ENCODE measurements around the gene PEBP1.
"Not testable (repeated sequence)": the region's sequence is repeated elsewhere in the genome, so short reads cannot be mapped to it uniquely, and the experiment has no call there.

PEBP1 gene

DNA sequence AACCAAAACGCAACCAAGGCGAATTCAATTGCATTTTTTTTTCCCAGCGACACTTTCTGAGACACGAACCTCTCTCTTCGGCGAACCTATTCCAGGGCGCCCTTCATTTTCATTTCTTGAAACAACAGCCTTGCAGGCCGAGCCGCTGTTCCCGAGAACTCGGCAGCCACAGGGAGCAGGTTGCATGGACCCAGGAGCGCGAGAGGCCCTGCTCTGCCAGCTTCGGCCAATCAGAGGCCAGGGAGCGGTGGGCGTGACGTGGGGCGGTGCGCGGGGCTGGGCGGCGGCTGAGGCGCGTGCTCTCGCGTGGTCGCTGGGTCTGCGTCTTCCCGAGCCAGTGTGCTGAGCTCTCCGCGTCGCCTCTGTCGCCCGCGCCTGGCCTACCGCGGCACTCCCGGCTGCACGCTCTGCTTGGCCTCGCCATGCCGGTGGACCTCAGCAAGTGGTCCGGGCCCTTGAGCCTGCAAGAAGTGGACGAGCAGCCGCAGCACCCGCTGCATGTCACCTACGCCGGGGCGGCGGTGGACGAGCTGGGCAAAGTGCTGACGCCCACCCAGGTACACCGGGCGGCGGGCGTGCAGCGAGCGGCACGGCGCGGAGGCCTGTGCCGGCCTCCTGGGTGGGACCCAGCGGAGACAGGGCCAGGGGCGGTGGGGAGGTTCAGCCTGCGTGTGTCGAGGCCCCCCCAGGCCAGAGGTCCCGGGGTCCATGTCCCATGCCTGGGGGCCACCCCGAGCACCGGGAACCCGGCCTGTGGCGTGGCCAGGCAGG lies at the start of gene PEBP1:
PEBP1 (plus strand) TSS at position 337 of the 771 bp plus-strand sequence; CDS start at position 423, 86 bp downstream.
- DNase-seq, result peak; percentile 86

- DNase-seq, result no peak
Observed at GRCh38 chr12:118089782-118090181, 46.1 kb upstream of the PEBP1 start.

DNA sequence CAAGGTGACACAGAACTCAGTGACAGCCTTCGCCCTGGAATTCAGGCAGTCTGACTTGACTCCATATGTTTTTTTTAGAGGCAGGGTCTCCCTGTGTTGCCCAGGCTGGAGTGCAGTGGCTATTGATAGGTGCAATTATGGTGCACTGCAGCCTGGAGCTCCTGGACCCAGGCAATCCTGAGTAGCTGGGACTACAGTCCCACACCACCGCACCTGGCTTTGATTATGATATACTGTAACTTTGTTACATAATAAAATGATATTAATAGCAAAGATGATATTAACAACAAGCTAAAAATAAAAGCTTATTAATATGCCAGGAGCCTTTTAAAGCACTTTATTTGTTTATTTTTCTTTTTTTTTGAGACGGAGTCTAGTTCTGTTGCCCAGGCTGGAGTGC lies 41.9 kb upstream of the PEBP1 start:
- DNase-seq, result no peak

DNA sequence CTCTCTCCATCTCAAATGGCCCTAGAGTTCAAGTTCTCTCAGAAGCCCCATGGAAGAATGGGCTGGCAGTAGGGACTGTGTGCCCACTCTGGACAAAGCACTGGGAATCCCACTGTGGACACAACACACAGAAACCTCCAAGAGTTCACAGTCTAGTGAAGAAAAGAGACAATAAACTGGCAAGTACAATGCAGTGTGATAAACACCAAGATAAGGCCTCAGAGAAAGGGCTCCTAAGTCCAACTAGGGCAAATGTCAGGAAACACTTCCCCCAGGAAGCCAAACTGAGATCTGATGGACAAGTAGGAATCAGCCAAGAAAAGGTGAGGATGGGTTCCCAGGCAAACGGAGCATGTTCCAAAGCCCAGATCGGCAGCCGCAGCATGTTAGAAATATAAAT lies 37.5 kb upstream of the PEBP1 start:
- DNase-seq, result no peak

DNA sequence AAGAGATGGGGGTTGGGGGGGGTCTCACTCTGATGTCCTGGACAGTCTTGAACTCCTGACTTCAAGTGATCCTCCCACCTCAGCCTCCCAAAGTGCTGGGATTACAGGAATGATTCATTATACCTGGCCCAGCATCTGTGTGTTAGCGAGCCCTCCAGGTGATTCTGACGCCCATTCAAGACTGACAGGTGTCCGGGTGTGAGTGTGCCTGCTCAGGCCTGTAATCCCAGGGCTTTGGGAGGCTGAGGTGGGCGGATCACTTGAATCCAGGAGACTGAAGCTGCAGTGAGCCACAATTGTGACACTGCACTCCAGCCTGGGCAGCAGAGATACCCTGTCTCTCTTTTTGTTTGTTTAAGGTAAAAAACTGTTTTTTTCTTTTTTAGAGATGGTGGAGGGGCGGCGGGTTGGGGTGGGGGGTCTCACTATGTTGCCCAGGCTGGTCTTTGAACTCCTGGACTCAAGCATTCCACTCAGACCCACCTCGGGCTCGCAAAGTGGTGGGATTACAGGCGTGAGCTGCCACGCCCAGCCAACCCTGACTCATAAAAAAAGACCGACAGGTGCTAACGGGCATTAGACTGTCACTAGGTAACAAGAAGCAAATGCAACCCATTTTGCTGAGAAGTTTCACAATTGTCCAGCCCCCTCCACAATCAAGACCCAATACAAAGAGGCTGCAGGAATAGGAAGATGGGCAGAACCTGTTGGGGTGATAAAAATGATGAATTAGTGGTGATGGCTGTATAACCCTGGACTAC lies 36.8 kb upstream of the PEBP1 start:
- DNase-seq, result no peak

DNA sequence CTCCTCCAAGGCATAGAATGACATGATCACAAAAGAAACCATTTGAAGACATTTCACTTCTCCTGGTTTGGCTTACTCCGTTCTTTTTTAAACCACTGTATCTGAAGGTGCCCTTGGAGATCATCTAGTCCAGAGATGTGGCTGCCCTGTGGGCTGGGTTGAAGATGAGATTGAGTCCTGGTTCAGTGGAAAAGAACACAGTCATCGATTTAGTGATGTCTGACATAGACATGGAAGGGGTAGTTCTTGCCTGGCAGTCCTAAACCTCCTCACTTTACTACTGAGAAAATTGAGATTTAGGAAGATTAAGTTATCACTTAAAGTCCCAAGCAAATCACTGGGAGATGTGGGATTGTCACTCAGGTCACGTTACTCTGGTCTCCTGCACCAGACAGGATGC lies 34.9 kb upstream of the PEBP1 start:
- DNase-seq, result no peak

DNA sequence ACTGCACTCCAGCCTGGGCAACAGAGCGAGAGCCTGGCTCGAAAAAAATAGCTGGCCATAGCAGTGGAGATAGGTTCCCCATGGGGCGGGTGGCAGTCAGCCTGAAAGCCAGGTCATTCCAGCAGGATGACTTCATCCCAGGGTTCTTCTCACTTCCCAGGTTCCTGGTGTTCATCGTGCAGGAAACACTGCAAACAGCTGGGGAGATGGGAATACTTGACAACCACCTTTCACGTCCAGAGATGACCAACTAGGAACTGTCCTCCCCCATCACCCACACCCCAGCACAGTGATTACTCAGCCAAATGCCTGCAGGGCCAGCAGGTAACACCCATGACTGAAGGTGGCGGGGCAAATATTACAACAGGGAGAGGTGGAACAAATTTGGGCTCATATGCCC lies 33.9 kb upstream of the PEBP1 start:
- DNase-seq, result no peak

- no peak for DNase-seq
Observed at GRCh38 chr12:118102609-118103008, 33.3 kb upstream of the PEBP1 start.

DNA sequence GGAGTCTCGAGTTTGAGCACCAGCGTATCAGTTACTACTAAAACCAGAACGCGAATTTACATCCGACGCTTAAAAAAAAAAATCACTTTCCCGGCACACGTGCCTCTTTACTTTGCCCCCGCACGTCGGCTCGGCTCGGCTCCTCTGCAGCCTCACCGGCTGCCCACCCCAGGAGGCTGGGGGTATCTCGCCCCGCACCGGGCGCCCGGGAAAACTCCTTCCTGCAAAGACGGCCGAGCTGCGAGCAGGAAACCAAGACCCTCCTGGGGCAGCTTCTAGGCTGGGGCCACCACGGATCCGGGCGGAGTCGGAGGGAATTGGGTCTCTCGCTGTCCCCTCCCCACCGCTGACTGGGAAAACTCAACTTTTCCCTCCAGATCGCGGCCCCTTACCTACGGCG lies 32.7 kb upstream of the PEBP1 start:
- no peak for DNase-seq

GRCh38 chr12:118103601-118104382 lies 32.1 kb upstream of the PEBP1 start, which contains the start of gene VSIG10:
Gene VSIG10 (minus strand): TSS chr12:118104011. CDS start chr12:118103671, 340 bp downstream.
- peak; percentile 2 for DNase-seq

DNA sequence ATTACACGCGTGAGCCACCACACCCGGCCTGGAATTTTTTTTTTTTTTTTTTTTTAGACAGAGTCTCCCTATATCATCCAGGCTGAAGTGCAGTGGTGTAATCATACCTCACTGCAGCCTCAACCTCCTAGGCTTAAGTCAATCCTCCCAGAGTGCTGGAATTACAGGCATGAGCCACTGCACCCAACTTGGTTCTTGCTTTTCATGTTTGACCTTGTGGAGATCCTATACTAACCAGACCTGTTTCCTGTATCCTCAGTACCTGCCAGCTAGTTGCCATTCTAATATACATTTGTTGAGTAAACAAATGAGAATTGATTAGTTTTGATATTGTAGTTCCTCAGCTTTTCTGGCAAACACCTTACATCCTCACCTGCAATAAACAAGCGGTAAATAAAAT lies 28.9 kb upstream of the PEBP1 start:
- DNase-seq, result no peak

DNA sequence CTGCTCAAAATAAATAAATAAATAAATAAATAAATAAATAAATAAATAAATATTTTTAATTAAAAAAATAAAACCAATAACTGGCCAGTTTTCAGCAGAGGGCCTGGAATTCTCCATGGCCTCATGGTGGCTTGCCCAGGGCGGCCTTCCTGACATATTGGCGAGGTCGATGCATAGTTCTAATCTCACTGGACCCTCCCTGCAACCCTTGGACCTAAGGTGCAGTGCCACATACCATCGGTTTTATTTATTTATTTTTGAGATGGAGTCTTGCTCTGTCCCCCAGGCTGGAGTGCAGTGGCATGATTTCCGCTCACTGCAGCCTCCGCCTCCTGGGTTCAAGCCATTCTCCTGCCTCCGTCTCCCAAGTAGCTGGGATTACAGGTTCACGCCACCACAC lies 28.2 kb upstream of the PEBP1 start:
- DNase-seq, result no peak

- DNase-seq, result no peak
Observed at GRCh38 chr12:118109088-118109487, 26.8 kb upstream of the PEBP1 start.

- DNase-seq, result no peak
Observed at GRCh38 chr12:118119449-118119879, 16.5 kb upstream of the PEBP1 start.

DNA sequence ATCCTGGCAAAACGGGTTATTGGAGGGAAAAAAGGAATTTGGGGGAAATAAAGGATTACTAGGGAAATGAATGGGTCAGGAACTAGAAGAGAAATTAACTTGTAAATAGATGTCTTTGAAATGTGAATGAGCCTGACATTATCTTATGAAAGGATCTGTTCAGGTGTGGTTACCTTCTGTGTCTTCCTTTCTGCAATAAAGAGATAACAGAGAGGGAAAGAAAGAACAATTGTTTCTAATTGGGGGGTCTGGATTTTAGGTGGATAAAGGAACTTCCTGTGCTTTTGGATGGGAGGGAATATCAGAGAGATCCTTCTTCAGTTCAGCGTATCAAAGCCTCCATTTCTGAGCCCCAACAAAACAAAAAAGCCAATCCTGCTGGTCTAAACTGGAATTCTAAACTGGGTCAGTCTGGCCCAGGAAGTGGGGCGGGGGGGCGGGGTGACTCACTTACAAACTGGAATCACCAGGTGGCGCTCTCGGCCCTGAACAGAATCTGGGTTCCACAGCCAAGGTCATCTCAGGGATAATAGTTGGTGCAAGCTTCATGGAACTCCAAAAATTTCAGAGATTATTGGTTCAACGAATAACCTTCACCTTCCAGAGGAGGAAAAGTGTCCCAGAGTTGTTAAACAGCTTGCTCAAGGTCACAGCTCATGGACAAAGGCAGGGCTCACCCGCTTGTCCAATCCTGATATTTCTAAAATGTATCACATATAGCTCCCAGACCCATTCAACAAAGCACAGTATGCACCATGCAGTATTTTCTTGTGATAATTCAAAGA lies 15.2 kb upstream of the PEBP1 start:
- DNase-seq, result peak; percentile 50

DNA sequence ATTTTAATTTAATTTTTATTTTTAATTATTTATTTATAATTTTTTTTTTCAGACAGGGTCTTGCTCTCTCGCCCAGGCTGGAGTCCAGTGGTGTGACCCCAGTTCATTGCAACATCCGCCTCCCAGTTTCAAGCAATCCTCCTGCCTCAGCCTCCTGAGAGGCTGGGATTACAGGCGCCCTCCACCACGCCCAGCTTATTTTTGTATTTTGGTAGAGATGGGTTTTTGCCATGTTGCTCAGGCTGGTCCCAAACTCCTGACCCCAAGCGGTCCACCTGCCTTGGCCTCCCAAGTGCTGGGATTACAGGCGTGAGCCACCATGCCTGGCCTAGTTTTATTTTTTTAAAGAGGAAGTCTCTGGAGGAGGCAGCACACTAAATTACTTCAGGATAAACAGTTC lies 13.7 kb upstream of the PEBP1 start:
- no peak for DNase-seq

DNA sequence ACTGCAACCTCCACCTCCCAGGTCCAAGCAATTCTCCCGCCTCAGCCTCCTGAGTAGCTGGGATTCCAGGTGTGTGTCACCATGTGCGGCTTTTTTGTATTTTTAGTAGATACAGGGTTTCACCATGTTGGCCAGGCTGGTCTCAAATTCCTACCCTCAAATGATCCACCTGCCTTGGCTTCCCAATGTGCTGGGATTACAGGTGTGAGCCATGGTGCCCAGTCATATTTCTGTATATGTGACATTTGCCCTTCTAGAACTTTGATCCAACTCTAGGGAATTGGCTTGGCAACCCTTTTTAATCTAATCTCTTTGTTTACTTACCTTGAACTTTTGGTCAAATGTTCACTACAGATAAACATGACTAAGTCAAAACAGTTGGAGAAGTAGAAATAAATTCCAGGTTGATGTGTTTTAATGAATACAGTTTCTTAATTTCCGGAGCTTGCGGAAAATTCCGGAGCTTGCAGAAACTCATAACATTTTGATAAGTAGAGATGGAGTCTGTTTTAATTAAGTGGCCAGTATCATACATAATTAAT lies 11.5 kb upstream of the PEBP1 start:
- DNase-seq, result no peak

DNA sequence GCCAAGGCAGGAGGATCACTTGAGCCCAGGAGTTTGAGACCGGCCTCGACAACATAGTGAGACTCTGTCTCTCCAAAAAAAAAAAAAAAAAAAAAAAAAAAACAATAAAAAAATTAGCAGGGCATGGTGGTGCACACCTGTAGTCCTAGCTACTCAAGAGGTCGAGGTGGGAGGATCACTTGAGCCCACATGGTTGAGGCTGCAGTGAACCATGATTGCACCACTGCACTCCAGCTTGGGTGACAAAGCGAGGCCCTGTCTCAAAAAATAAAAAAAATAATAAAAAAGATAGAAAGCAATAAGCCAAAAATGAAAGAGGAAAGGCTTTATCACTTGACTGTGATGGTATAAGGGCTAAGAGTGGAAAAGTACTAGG lies 10.2 kb upstream of the PEBP1 start:
- no peak for DNase-seq

GRCh38 chr12:118126119-118126757 lies 9.7 kb upstream of the PEBP1 start:
- no peak for DNase-seq

DNA sequence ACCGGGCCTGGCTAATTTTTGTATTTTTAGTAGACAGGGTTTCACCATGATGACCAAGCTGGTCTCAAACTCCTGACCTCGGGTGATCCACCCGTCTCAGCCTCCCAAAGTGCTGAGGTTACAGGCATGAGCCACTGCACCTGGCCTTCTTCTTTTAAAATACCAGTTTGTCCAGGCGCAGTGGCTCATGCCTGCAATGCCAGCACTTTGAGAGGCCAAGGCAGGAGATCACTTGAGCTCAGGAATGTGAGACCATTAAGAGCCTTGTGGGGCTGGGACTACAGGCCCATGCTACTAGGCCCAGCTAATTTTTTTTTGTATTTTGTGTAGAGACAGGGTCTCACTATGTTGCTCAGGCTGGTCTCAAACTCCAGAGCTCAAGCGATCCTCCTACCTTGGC lies 8.1 kb upstream of the PEBP1 start:
- no peak for DNase-seq

DNA sequence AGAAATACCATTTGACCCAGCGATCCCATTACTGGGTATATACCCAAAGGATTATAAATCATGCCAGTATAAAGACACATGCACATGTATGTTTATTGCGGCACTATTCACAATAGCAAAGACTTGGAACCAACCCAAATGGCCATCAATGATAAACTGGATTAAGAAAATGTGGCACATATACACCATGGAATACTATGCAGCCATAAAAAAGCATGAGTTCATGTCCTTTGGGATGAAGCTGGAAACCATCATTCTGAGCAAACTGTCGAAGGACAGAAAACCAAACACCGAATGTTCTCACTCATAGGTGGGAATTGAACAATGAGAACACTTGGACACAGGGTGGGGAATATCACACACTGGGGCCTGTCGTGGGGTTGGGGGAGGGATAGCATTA lies 6.5 kb upstream of the PEBP1 start:
- DNase-seq, result not testable (repeated sequence)

GRCh38 chr12:118136559-118137003 lies 657 bp downstream of the PEBP1 start:
- DNase-seq, result peak; percentile 16
